HEK293 (cell line): ENCODE data around the gene TDRKH.

Source experiments
- CTCF ChIA-PET: fragments of 350-600 bp; formaldehyde crosslinking; extraction: SDS; loops from one replicate; lab custom pipeline; 2021; ENCODE audit warnings: antibody characterized with exemption; lab: Yijun Ruan, JAX
- POLR2A ChIA-PET: fragments of 300-600 bp; formaldehyde crosslinking; extraction: SDS; loops from one replicate; lab custom pipeline; 2020; ENCODE audit warnings: antibody characterized with exemption, inconsistent platforms; lab: Yijun Ruan, JAX
- H3K27ac ChIP-seq: fragments of 200-500 bp; sonication (Bioruptor generic); 2 replicates; pipeline ENCODE4 v1.5.1; 2014; ENCODE audit warnings: low read depth, low read length, control low read depth, inconsistent platforms; ENCODE audit errors: extremely low read depth
- H3K36me3 ChIP-seq, 2 experiments: fragments of 200-500 bp in 1 of 2; sonication (Bioruptor generic) in 1 of 2; 1 replicate in 1 of 2; 2 replicates in 1 of 2; pipeline ENCODE4 v1.5.1; 2014 to 2017; ENCODE audit warnings: inconsistent platforms in 2 of 2, low read length in 2 of 2; ENCODE audit not compliant: control insufficient read depth in 2 of 2, insufficient read depth in 1 of 2
- H3K4me1 ChIP-seq: fragments of 200-500 bp; sonication (Bioruptor generic); 2 replicates; pipeline ENCODE4 v1.5.1; 2014; ENCODE audit warnings: mild to moderate bottlenecking, low read length, inconsistent platforms; ENCODE audit not compliant: control insufficient read depth, insufficient read depth
- H3K4me3 ChIP-seq: 2 replicates; pipeline ENCODE4 v1.5.1; 2011; ENCODE audit warnings: low read depth, mild to moderate bottlenecking, control low read depth, low read length, moderate library complexity
- H3K9me3 ChIP-seq: fragments of 200-500 bp; sonication (Bioruptor generic); 2 replicates; pipeline ENCODE4 v1.5.1; 2014; ENCODE audit warnings: low read depth, low read length, inconsistent platforms; ENCODE audit not compliant: control insufficient read depth, insufficient read depth
- FEZF1 ChIP-seq: fragments of 450-650 bp; formaldehyde crosslinking; IDR thresholded peaks from 2 replicates; pipeline ENCODE4 v1.5.1; 2016; ENCODE audit warnings: missing biosample characterization, missing genetic modification characterization
- REPIN1 ChIP-seq: fragments of 450-650 bp; formaldehyde crosslinking; IDR thresholded peaks from 2 replicates; pipeline ENCODE4 v1.5.1; 2017; ENCODE audit warnings: missing biosample characterization, missing genetic modification characterization, low read depth
- YY2 ChIP-seq: fragments of 450-650 bp; formaldehyde crosslinking; IDR thresholded peaks from 2 replicates; pipeline ENCODE4 v1.5.1; 2016; ENCODE audit warnings: missing biosample characterization, missing genetic modification characterization
- ZFP69B ChIP-seq: fragments of 450-650 bp; formaldehyde crosslinking; IDR thresholded peaks from 2 replicates; pipeline ENCODE4 v1.5.1; 2016; ENCODE audit warnings: missing biosample characterization, missing genetic modification characterization
- ZNF112 ChIP-seq: fragments of 450-650 bp; formaldehyde crosslinking; IDR thresholded peaks from 2 replicates; pipeline ENCODE4 v1.5.0; 2017; ENCODE audit warnings: missing biosample characterization, missing genetic modification characterization
- ZNF157 ChIP-seq: fragments of 450-650 bp; formaldehyde crosslinking; IDR thresholded peaks from 2 replicates; pipeline ENCODE4 v1.5.1; 2016; ENCODE audit warnings: missing biosample characterization, missing genetic modification characterization
- ZNF169 ChIP-seq: fragments of 450-650 bp; formaldehyde crosslinking; IDR thresholded peaks from 2 replicates; pipeline ENCODE4 v1.5.1; 2016; ENCODE audit warnings: missing biosample characterization, missing genetic modification characterization
- ZNF24 ChIP-seq: fragments of 450-650 bp; formaldehyde crosslinking; IDR thresholded peaks from 2 replicates; pipeline ENCODE4 v1.5.1; 2016; ENCODE audit warnings: missing biosample characterization, missing genetic modification characterization
- ZNF366 ChIP-seq: fragments of 450-650 bp; formaldehyde crosslinking; conservative IDR thresholded peaks from 2 replicates; pipeline ENCODE4 v1.5.1; 2016; ENCODE audit warnings: missing biosample characterization, missing genetic modification characterization
- ZNF830 ChIP-seq: fragments of 450-650 bp; IDR thresholded peaks from 2 replicates; pipeline ENCODE4 v1.5.0; 2018; ENCODE audit warnings: missing biosample characterization, missing genetic modification characterization, low read depth, mild to moderate bottlenecking, moderate library complexity
- TF ChIP-seq, protein P1 (sequence below): fragments of 450-650 bp; formaldehyde crosslinking; IDR thresholded peaks from 2 replicates; pipeline ENCODE4 v1.5.1; 2016; ENCODE audit warnings: missing biosample characterization, missing genetic modification characterization
- TF ChIP-seq, protein P2 (sequence below): IDR thresholded peaks from 2 replicates; pipeline ENCODE4 v1.6.1; 2011; ENCODE audit warnings: mild to moderate bottlenecking, low read depth, low read length, borderline replicate concordance
- TF ChIP-seq, protein P3 (sequence below): fragments of 450-650 bp; formaldehyde crosslinking; IDR thresholded peaks from 2 replicates; pipeline ENCODE4 v1.5.1; 2016; ENCODE audit warnings: missing biosample characterization, missing genetic modification characterization

The TDRKH gene

DNA sequence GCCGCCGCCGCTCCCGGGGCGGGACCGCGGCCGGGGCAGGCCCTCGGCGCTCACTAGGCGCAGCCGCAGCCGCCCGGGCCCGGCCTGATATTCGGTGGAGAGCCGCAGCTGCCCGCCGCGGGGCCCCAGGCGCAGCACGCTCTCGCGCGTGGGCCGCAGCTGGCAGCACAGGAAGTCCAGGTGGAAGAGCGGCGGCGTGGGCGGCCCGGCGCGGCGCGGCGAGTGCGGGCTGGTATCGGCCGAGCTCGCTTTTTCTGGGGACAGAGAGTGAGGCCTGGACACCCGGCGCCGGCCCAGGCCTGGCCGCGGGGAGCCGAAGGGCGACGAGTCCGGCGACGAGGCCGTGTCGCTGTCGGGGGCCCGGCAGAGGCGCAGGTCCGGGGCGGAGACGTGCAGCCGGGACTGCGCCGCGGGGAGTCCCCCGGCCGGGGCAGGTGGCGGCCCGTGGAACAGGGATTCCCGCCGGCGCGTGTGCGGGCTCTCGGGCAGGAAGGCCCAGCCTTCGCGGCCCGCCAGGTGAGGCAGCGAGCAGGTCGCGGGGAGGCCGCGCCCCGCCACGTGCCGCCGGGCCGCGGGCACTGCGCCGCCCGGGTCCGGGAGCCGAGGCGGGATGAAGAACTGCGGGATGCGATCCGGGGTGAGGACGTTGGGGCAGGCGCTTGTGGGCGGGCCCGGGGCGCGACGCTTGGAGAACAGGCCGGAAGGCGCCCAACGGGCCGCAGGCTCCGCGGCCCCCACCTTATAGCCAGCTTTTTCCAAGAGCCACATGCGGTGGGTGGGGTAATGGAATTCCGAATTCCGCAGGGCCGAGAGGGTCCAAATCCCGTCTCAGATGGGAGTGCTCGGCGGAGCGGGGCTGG lies 48.2 kb upstream of the TDRKH start:
- no peaks in the 10 kb centered on the region for H3K4me1 ChIP-seq
- ChIA-PET POLR2A (no interaction called here), CTCF (no interaction called here)
- H3K4me3 ChIP-seq: no peak overlapping the region
- H3K36me3 ChIP-seq: no peaks in the 10 kb centered on the region
- no peaks in the 10 kb centered on the region for H3K9me3 ChIP-seq
- TF ChIP-seq ZNF157 (tag by site-specific recombination): no peak
- TF ChIP-seq, protein P1, sequence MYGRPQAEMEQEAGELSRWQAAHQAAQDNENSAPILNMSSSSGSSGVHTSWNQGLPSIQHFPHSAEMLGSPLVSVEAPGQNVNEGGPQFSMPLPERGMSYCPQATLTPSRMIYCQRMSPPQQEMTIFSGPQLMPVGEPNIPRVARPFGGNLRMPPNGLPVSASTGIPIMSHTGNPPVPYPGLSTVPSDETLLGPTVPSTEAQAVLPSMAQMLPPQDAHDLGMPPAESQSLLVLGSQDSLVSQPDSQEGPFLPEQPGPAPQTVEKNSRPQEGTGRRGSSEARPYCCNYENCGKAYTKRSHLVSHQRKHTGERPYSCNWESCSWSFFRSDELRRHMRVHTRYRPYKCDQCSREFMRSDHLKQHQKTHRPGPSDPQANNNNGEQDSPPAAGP (tag by site-specific recombination): no peak
- TF ChIP-seq, protein P2, sequence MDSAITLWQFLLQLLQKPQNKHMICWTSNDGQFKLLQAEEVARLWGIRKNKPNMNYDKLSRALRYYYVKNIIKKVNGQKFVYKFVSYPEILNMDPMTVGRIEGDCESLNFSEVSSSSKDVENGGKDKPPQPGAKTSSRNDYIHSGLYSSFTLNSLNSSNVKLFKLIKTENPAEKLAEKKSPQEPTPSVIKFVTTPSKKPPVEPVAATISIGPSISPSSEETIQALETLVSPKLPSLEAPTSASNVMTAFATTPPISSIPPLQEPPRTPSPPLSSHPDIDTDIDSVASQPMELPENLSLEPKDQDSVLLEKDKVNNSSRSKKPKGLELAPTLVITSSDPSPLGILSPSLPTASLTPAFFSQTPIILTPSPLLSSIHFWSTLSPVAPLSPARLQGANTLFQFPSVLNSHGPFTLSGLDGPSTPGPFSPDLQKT: no peak
- H3K27ac ChIP-seq: no peak overlapping the region

DNA sequence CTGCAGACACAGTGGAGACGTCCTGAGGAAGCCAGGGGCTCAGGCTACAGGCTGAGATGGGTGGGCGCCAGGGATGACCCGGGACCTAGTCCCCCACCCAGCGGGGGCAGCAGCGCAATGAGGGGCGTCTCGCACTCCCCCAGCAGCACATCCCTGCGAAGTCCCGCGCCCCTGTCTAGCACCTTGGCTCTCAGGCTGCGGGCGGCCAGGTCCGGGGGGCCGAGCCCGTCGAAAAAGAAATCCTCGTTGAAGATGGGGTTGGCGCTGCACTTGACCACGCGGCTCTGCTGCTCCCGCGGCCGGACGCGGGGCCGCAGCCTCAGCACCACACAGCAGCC lies 47.6 kb upstream of the TDRKH start:
- H3K4me1 ChIP-seq: no peaks in the 10 kb centered on the region
- ChIA-PET POLR2A (no interaction called here), CTCF (interaction anchor here (0.6 to 2.2 kb wide), 3 partner anchors 9 to 203 kb away, joined by 3 to 11 read pairs (median 5); no protein-coding TSS in a partner anchor)
- H3K27ac ChIP-seq: no peak overlapping the region
- no peak for TF ChIP-seq ZNF112 (tag by site-specific recombination)
- no peak for TF ChIP-seq ZNF169
- H3K9me3 ChIP-seq: no peaks in the 10 kb centered on the region
- H3K36me3 ChIP-seq: no peaks in the 10 kb centered on the region
- no peak overlapping the region for H3K4me3 ChIP-seq

DNA sequence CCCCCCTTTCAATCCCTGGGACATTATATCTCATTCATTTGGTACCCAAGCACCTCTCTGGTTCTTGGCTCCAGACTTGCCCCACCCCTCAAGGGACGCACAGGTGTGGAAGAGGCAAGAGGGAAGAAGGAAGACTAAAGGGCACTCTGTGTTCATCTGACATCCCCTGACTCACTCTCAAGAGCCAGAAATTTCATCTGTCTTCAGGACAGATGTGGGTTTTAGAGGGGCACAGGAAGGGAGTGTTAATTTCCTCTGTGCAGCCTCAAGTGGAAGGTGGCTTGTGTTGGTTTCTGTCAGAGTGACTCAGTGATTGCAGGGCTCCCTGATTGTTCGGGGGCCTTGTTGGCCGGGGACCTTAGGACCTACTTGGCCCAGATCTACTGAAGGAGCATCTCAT lies 46.9 kb upstream of the TDRKH start:
- Histone ChIP-seq H3K36me3 (no peaks in the 10 kb centered on the region), H3K4me3 (no peak overlapping the region), H3K27ac (no peak overlapping the region), H3K9me3 (no peaks in the 10 kb centered on the region), H3K4me1 (no peaks in the 10 kb centered on the region)
- ChIA-PET POLR2A (interaction anchor here (0.6 to 1.0 kb wide), 3 partner anchors 79 to 325 kb away, joined by 3 to 5 read pairs (median 3); partner anchors contain the start of gene TUFT1), CTCF (interaction anchor here (0.5 to 2.2 kb wide), 33 partner anchors 9 to 737 kb away, joined by 3 to 15 read pairs (median 5); partner anchors contain the start of genes MRPL9, PI4KB and THEM5)
- no peak for TF ChIP-seq REPIN1

DNA sequence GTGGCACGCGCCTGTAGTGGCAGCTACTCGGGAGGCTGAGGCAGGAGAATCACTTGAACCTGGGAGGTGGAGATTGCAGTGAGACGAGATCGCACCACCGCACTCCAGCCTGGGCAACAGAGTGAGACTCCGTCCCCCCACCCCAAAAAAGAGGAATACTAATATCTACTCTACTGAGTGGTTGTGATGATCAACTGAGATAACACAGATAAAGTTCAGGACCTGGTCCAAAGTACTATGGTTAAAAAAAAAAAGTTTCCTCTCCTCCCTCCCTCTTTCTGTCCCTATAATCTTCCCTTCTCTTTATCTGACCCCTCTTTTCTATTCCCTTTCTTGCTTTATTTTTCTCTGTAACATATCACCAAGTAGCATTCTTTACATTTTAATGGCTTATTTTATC lies 45.3 kb upstream of the TDRKH start:
- CTCF ChIA-PET: interaction anchor here (0.6 to 2.2 kb wide), 32 partner anchors 8 to 554 kb away, joined by 3 to 14 read pairs (median 5); partner anchors contain the start of genes MRPL9, PI4KB, THEM5 and TUFT1
- no peak overlapping the region for H3K27ac ChIP-seq
- POLR2A ChIA-PET: interaction anchor here (1.1 kb wide), 1 partner anchor 73 kb away, joined by 3 read pairs; the partner anchor contains the start of gene MRPL9
- TF ChIP-seq FEZF1 (no peak), ZNF24 (tag by site-specific recombination) (no peak), YY2 (tag by site-specific recombination) (no peak), ZNF830 (no peak), ZFP69B (tag by site-specific recombination) (no peak), ZNF366 (no peak)
- TF ChIP-seq, protein P3, sequence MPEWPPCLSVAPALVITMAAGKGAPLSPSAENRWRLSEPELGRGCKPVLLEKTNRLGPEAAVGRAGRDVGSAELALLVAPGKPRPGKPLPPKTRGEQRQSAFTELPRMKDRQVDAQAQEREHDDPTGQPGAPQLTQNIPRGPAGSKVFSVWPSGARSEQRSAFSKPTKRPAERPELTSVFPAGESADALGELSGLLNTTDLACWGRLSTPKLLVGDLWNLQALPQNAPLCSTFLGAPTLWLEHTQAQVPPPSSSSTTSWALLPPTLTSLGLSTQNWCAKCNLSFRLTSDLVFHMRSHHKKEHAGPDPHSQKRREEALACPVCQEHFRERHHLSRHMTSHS (tag by site-specific recombination): no peak
- TF ChIP-seq, protein P2: no peak
- TF ChIP-seq, all 188 proteins: peak for 0
- no peaks in the 10 kb centered on the region for H3K9me3 ChIP-seq
- no peak overlapping the region for H3K4me3 ChIP-seq
- no peaks in the 10 kb centered on the region for H3K36me3 ChIP-seq
- H3K4me1 ChIP-seq: peaks cover 2% of the 10 kb centered on the region; the same call in 1 of the 2 replicates
